MM.1S (cell line): ENCODE results near the gene OAS3.

Source experiments
- EZH2 ChIP-seq: fragments of 300-600 bp; sonication (generic); optimal IDR thresholded peaks from 2 replicates; pipeline ENCODE3; 2017; ENCODE audit warnings: low read depth, mild to moderate bottlenecking, antibody characterized with exemption, low read length, mixed read lengths
- EZH2phosphoT487 ChIP-seq: fragments of 300-600 bp; sonication (generic); IDR thresholded peaks from 2 replicates; pipeline ENCODE4 v1.6.1; 2018; ENCODE audit warnings: antibody characterized with exemption, low read length
- TF ChIP-seq, protein P1 (sequence below): fragments of 300-600 bp; sonication (generic); IDR thresholded peaks from 2 replicates; pipeline ENCODE4 v1.5.1; 2016; ENCODE audit warnings: antibody characterized with exemption, low read length, mixed read lengths

GRCh38 chr12:112989806-112990205, 51.5 kb downstream of the OAS3 start:
- TF ChIP-seq, protein P1, sequence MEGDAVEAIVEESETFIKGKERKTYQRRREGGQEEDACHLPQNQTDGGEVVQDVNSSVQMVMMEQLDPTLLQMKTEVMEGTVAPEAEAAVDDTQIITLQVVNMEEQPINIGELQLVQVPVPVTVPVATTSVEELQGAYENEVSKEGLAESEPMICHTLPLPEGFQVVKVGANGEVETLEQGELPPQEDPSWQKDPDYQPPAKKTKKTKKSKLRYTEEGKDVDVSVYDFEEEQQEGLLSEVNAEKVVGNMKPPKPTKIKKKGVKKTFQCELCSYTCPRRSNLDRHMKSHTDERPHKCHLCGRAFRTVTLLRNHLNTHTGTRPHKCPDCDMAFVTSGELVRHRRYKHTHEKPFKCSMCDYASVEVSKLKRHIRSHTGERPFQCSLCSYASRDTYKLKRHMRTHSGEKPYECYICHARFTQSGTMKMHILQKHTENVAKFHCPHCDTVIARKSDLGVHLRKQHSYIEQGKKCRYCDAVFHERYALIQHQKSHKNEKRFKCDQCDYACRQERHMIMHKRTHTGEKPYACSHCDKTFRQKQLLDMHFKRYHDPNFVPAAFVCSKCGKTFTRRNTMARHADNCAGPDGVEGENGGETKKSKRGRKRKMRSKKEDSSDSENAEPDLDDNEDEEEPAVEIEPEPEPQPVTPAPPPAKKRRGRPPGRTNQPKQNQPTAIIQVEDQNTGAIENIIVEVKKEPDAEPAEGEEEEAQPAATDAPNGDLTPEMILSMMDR, result no peak
- TF ChIP-seq EZH2 (no peak), EZH2phosphoT487 (no peak)
